T-helper 2 cell (primary cell): ENCODE measurements around the gene C6orf52.

Experiments used
- DNase-seq, 5 experiments: peaks; one replicate each; pipeline versions ENCODE4 v3.0.0 to v3.0.0-alpha.2; 2012 to 2022

C6orf52 gene

DNA sequence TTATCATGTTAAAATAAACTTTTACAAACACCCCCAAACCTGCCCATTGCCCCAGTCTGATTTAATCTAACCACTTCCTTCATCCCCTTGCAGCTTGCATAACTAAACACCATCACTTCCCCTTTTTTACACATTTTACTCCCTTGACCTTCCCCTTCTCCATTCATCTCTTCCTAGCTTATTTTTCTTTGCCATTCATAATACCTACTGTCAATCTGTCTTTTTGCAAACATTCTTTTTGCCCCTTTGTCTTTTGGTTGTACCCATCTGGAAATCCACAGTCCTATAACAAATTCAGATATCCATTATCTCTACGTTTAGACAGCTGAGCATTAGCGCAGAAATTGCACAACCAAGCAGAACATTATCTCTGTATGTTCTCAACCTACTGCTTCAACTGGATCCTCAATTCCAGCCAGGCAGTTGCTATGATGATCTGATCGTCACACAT, 51.2 kb downstream of the C6orf52 start:
- DNase-seq = no peak

DNA sequence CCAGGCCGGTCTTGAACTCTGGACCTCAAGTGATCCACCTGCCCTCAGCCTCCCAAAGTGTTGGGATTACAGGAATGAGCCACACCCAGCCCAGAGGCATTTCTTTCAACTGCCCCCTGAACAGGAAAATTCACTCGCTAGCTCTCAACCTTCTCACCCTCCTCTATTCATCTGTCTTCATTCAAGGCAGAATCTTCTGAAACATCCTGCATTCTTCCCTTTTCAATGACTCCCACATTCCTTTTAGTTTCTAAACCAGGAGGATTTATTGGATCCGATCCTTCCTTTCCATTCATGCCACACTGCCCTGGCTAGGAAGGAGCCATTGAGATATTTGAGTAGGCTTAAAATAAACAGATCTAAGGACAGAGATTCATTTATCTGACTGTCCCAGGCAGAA, 52.9 kb downstream of the C6orf52 start:
- no peak for DNase-seq

DNA sequence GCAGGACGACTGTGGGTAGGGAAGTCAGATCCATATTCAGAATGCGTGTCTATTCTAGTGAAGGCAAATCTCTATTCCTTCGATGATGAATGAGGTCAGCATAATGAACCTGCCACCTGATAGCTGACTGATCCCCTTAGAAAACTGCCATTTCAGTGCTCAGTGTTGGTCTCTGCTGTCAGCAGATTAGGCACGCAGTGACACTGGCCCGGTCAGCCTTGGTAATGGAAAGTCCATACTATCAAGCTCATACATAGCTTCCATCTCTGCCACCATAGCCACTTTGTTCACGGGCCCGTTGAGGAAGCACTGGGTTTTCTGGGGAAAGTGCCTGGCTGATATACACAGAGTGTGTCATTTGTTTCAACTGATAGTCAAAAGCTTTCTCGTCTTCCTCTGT, 54.0 kb downstream of the C6orf52 start:
- DNase-seq = no peak

DNA sequence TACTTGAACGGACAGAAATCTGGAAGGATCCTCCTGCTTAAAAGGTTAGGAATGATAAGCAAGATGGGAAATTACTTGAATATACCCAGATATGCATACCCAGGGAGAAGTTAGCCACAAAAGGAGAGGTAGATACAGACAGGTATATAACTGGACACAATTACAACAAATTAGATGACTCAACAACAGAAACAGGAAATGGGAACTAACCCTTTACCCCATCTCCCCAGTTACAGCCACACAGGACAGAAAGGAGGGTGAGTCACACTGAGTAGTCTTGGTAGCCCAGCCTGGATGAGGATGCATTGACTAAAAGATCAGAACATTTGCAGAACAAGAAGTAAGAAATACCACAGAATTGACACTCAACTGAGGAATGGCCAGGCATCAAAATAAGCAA, 61.2 kb downstream of the C6orf52 start:
- no peak for DNase-seq

DNA sequence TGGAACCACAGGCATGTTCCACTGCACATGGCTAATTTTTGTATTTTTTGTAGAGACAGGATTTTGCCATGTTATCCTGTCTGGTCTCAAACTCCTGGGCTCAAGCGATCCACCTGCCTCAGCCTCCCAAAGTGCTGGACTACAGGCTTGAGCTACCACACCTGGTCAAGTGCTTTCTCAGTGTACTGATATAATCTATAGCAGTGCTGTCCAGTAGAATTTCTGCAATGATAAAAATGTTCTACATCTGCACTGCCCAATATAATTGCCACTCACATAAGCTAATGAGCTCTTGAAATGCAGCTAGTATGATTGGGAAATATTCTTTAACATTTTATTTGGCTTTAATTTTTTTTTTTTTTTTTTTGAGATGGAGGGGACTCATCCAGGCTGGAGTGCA, 64.2 kb downstream of the C6orf52 start:
- DNase-seq = no peak

DNA sequence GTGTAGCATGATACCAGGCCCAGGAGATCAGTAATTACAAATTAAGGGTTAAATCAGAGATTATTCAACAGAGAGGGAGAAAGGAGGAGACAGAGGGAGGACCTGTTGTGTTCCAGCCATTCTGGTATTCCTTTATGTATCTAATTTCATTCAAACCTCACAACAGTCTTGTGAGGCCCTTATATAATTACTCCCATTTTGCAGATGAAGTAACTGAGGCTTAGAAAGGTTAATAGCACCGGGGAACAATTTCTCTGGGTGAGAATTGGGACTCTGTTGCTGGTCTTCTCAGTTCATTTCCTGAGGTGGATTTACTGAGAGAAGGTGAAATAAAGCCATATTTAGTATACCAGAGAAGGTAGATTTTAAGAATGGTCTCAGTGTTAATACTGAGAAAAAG, 66.6 kb downstream of the C6orf52 start:
- no peak for DNase-seq

DNA sequence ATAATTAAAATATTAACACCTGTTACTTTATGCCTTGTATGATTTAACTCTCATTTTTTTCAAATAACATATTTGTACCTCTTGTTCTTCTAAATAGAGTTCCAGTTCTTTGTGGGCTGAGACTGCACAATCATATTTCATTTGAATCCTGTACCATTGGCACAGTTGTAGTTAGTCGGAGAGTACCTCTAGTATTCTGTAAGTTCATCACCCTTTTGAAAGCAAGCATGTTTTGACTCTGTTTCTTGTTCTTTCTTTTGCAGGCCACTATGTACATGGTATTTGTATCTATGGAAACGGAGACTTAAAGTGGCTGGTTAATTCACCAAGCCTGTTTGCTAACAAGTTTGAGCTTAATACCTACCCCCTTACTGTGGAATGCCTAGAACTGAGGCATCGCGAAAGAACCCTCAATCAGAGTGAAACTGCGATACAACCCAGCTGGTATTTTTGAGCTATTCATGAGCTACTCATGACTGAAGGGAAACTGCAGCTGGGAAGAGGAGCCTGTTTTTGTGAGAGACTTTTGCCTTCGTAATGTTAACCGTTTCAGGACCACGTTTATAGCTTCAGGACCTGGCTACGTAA, 68.2 kb downstream of the C6orf52 start:
- no peak for DNase-seq

DNA sequence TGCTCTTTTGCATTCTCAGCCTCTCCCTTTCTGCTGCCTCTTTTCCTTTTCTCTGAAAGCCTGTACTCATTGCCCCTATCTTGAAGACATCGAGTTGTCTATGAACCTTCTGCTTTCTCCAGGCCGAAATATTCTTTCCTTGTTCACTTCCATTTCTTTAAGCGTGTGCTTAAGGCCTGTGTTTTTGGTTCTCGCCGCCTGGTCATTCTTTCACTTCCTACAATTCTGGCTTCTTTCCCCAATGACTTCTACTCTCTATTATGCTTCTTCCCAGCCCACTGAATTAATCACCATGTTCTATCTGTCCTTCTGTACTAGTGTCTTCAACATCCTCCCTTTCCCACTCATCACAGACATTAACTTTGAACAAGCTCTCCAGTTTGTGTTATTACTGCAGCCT, 69.6 kb downstream of the C6orf52 start:
- no peak for DNase-seq

DNA sequence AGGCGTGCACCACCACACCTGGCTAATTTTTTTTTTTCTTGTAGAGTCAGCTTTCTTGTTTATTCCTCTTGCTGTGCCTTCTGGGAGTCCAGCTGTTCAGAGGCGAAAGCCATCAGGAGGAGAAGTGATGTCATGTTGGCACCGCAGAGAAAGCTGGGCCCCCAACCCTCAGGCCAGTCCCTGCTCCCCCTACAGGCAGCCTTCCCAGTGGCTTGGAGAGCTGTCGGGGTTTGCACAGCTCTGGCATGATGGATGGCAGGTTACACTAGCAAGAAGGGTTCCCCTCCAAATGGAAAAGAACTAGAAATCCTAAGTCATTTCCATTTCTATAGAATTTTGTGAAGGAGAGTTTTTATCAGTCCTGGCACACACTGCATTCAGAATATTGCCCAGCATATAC, 72.6 kb downstream of the C6orf52 start:
- no peak for DNase-seq
